ENCODE measurements around the gene MYL6B.

DNA sequence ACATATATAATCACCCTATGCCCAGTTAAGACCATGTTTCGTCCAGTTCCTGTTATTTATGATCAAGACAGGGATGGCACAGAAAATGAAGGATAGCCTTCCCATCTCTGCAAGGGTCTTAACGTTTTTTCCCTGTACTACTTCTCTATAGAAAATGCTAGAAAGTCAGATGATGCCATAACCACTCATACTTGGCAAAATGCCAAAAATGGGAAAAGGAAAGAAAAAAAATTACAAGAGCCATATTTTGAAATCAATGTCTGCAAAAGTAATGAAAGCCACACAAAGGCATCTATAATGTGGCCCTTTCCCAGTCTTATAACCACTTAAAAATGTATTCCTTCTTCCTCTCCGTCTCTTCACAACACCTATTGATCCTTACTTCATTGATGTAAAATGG, 1.8 kb upstream of the MYL6B start:
- TF ChIP-seq, protein P1, sequence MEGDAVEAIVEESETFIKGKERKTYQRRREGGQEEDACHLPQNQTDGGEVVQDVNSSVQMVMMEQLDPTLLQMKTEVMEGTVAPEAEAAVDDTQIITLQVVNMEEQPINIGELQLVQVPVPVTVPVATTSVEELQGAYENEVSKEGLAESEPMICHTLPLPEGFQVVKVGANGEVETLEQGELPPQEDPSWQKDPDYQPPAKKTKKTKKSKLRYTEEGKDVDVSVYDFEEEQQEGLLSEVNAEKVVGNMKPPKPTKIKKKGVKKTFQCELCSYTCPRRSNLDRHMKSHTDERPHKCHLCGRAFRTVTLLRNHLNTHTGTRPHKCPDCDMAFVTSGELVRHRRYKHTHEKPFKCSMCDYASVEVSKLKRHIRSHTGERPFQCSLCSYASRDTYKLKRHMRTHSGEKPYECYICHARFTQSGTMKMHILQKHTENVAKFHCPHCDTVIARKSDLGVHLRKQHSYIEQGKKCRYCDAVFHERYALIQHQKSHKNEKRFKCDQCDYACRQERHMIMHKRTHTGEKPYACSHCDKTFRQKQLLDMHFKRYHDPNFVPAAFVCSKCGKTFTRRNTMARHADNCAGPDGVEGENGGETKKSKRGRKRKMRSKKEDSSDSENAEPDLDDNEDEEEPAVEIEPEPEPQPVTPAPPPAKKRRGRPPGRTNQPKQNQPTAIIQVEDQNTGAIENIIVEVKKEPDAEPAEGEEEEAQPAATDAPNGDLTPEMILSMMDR (IDR thresholded peaks at IDR 0.05): no peak
- TF ChIP-seq EZH2 (IDR thresholded peaks at IDR 0.05) (no peak), EZH2phosphoT487 (IDR thresholded peaks at IDR 0.05) (no peak)
